Activated naive CD4-positive, alpha-beta T cell treated with anti-CD3 and anti-CD28 coated beads, Interleukin-2, amount 10 ng/mL, durations not matched to agents 7 days and 5 days (primary cell): ENCODE measurements around the gene C4B.

Experiments
- CTCF ChIA-PET: fragments of 350-600 bp; sonication (Branson Sonifier 250); formaldehyde crosslinking; loops from one replicate; lab custom pipeline; 2021; ENCODE audit warnings: antibody characterized with exemption; lab: Charles Lee
- DNase-seq: peaks from one replicate; pipeline ENCODE4 v3.0.0-alpha.2; 2020
- H3K27ac Mint-ChIP-seq: one replicate; pipeline ENCODE4 v1.8.0; 2021; ENCODE audit warnings: mild to moderate bottlenecking, moderate library complexity, mixed read lengths
- H3K27me3 Mint-ChIP-seq: one replicate; pipeline ENCODE4 v1.8.0; 2021; ENCODE audit warnings: mild to moderate bottlenecking, mixed read lengths
- H3K36me3 Mint-ChIP-seq: one replicate; pipeline ENCODE4 v1.8.0; 2021; ENCODE audit warnings: mixed read lengths
- H3K4me1 Mint-ChIP-seq: one replicate; pipeline ENCODE4 v1.8.0; 2021; ENCODE audit warnings: mixed read lengths
- H3K4me3 Mint-ChIP-seq: one replicate; pipeline ENCODE4 v1.8.0; 2021; ENCODE audit warnings: mild to moderate bottlenecking, moderate library complexity, mixed read lengths
- H3K9me3 Mint-ChIP-seq: one replicate; pipeline ENCODE4 v1.8.0; 2021; ENCODE audit warnings: mixed read lengths

The C4B gene

GRCh38 chr6:32083812-32084768 lies 69.5 kb downstream of the C4B start:
- Mint-ChIP-seq H3K27ac (no peak overlapping the region), H3K4me1 (peaks cover 8% of the 10 kb centered on the region), H3K27me3 (peaks cover 89% of the 10 kb centered on the region), H3K36me3 (no peaks in the 10 kb centered on the region), H3K9me3 (no peaks in the 10 kb centered on the region), H3K4me3 (no peak overlapping the region)
- CTCF ChIA-PET, result interaction anchor here (1.3 to 1.4 kb wide), 2 partner anchors 8 to 687 kb away, joined by 3 read pairs; no protein-coding TSS in a partner anchor
- DNase-seq, result no peak

GRCh38 chr6:32084780-32085179 lies 70.2 kb downstream of the C4B start:
- CTCF ChIA-PET, result interaction anchor here (1.3 to 1.4 kb wide), 2 partner anchors 8 to 687 kb away, joined by 3 read pairs; no protein-coding TSS in a partner anchor

More at GRCh38 chr6:32084780-32085179, 70.2 kb downstream of the C4B start:
- H3K4me3 Mint-ChIP-seq, result no peak overlapping the region
- no peaks in the 10 kb centered on the region for H3K9me3 Mint-ChIP-seq
- no peaks in the 10 kb centered on the region for H3K36me3 Mint-ChIP-seq
- no peak for DNase-seq
- peak overlapping the region; percentile 51 for H3K27ac Mint-ChIP-seq
- peaks cover 89% of the 10 kb centered on the region for H3K27me3 Mint-ChIP-seq
- peaks cover 8% of the 10 kb centered on the region for H3K4me1 Mint-ChIP-seq
